IPS-20b (cell line): ENCODE measurements around the gene LRRC74B.
"Not testable (repeated sequence)": the region's sequence is repeated elsewhere in the genome, so short reads cannot be mapped to it uniquely, and the experiment has no call there.

ENCODE experiments used
- H3K27ac ChIP-seq: one replicate; pipeline ENCODE4 v1.5.1; 2013; ENCODE audit warnings: low read length
- H3K27me3 ChIP-seq: 2 replicates; pipeline ENCODE4 v1.6.1; 2013; ENCODE audit warnings: mild to moderate bottlenecking, low read length, inconsistent platforms; ENCODE audit not compliant: insufficient read depth
- H3K36me3 ChIP-seq: 2 replicates; pipeline ENCODE4 v1.6.1; 2013; ENCODE audit warnings: low read depth, mild to moderate bottlenecking, inconsistent platforms, low read length, moderate library complexity; ENCODE audit not compliant: insufficient read depth
- H3K4me1 ChIP-seq: 2 replicates; pipeline ENCODE4 v1.6.1; 2013; ENCODE audit warnings: mild to moderate bottlenecking, control low read depth, inconsistent platforms, low read length, moderate library complexity; ENCODE audit not compliant: insufficient read depth
- H3K4me3 ChIP-seq: 2 replicates; pipeline ENCODE4 v1.5.1; 2013; ENCODE audit warnings: mild to moderate bottlenecking, low read length, inconsistent platforms
- H3K9ac ChIP-seq: 2 replicates; pipeline ENCODE4 v1.6.1; 2013; ENCODE audit warnings: low read depth, mild to moderate bottlenecking, inconsistent platforms, low read length, moderate library complexity
- H3K9me3 ChIP-seq: 2 replicates; pipeline ENCODE4 v1.6.1; 2013; ENCODE audit warnings: mild to moderate bottlenecking, low read depth, low read length, inconsistent platforms; ENCODE audit not compliant: insufficient read depth

LRRC74B gene

DNA sequence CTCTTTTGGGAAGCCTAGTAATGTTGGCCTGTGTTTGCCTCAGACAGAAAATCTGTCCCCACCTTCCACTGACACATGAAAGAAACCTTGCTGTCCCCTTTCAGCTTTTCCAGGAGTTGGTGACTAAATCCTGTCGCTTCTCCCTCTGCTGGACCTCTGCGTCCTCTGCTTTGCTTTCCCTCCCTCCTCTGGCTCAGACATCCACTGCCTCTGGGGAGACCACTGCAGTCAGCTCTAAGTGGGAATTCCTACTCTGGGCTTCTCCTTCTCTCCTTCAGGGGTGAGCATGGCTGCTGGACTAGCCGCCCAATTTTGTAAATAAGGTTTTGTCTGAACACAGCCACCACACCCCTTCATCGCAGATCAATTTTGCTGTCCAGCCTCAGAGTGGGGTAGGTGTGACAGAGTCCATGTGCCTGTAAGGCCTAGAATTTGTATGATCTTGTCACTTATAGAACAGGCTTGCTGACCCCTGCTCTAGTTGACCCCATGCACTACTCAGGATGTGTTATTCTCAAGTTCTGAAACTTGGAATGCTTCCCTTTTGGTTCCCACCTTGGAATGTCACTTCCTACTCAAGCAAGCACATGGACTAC is 23.0 kb downstream of the LRRC74B start:
- no peaks in the 10 kb centered on the region for H3K4me1 ChIP-seq
- no peaks in the 10 kb centered on the region for H3K9me3 ChIP-seq
- H3K27me3 ChIP-seq = no peaks in the 10 kb centered on the region; the same call in 1 of the 2 replicates
- H3K36me3 ChIP-seq = no peaks in the 10 kb centered on the region
- no peak overlapping the region for H3K9ac ChIP-seq
- no peak overlapping the region for H3K27ac ChIP-seq
- H3K4me3 ChIP-seq = no peak overlapping the region

DNA sequence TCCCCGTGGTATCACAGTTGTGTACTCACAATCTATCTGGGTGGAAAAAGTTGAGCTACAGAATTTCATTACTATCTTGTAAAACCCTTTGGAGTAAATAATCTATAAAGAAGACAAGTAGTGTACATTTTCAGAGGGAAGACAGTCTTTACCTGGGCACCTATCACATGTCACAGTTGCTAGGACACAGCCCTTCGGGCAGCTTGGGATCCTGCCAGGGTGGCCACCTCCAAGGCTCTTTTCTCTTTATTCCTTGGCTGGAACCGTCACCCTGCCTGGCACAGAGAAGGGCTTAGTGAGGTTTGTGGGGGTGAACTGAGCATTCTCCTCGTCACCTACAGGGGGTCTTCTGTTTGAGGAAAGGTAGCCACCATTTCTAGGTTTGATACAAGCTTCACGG is 23.6 kb downstream of the LRRC74B start:
- Histone ChIP-seq H3K9me3 (no peaks in the 10 kb centered on the region), H3K27ac (no peak overlapping the region), H3K27me3 (no peaks in the 10 kb centered on the region; the same call in 1 of the 2 replicates), H3K4me1 (no peaks in the 10 kb centered on the region), H3K4me3 (no peak overlapping the region), H3K9ac (no peak overlapping the region), H3K36me3 (no peaks in the 10 kb centered on the region)

DNA sequence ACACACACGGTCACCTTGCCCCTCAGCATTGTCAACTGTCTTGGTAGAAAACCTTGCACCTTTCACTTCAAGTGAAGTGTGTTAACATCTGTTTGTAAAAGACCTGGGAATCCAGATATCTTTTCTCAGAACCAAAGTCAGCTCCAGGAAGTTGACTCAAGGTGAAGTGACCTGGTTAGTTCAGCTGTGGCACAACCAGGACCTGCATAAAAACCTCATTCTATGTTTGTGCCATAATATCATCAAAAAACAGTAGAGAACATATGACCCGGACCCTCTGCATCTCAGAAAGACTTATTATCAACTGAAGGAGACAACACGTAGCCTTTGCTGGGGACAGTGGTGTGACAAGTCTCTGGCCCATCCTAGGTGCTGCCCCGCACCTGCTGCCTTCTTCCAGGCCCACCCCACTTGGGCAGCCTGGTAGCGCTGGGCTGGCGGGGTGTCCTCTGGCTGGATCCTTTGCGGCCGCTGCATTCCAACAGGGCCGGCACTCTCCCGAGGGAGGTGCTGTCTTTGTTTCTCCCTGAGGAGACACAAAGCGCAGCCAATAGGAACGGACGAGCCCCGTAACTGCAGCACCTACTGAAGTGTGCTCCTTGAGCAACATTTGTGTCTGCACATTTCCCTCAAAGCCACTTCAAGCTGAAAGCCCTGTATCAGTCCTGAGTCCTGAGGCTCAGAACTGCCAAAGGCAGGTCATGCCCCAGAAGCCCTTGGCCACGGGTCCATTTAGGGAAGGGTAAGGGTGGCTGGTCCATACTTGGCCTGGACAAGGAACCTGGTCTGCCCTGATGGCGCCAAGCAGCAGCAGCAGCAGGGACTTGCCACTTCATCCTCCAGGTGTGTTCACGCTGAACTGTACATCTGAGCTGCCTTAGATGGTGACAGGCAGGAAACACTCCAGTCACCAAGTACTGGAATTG is 25.2 kb downstream of the LRRC74B start:
- H3K4me3 ChIP-seq = no peak overlapping the region
- H3K27me3 ChIP-seq = no peaks in the 10 kb centered on the region
- H3K27ac ChIP-seq = no peak overlapping the region
- H3K9ac ChIP-seq = no peak overlapping the region
- no peaks in the 10 kb centered on the region for H3K4me1 ChIP-seq
- H3K36me3 ChIP-seq = no peaks in the 10 kb centered on the region
- H3K9me3 ChIP-seq = no peaks in the 10 kb centered on the region

DNA sequence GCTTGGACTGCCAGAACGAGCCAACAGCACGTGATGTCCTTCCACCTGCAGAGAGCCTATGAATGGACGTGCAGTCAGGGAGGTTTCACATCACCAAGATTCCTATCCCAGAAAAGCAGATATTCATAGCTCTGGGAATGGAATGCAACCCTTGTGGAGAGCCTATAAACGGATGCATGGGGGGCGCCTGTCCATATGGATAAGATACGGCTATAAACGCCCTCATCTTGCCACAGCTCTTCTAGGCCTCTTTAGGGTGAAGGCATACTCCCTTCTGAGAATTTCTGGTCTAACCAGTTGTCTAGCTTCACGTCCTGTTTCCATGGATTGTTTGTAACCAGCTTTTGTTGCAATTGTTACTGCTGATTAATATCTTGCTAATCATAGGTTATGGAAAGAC is 26.1 kb downstream of the LRRC74B start:
- not testable (repeated sequence) for H3K27me3 ChIP-seq, H3K4me1 ChIP-seq, H3K9ac ChIP-seq, H3K27ac ChIP-seq, H3K4me3 ChIP-seq, H3K9me3 ChIP-seq, H3K36me3 ChIP-seq

DNA sequence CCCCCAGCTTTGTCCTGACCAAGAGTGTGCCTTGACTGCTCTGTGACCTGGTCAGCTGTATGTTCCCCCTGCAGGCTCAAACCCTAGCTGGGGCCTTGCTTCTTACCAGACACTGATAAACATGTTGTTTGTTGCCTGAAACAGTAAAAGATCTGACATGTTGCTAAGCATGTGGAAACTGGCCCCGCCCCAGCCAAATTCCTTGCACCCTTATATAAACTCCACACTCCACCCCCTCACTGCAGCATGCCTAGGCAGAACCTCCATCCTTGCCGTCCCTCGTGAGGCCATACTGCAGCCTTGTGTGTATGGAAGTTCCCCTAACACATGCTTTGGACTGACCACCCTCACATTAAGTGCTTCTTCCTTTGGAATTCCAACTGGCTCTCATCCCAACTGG is 27.3 kb downstream of the LRRC74B start:
- no peak overlapping the region for H3K9ac ChIP-seq
- H3K27me3 ChIP-seq = no peaks in the 10 kb centered on the region

DNA sequence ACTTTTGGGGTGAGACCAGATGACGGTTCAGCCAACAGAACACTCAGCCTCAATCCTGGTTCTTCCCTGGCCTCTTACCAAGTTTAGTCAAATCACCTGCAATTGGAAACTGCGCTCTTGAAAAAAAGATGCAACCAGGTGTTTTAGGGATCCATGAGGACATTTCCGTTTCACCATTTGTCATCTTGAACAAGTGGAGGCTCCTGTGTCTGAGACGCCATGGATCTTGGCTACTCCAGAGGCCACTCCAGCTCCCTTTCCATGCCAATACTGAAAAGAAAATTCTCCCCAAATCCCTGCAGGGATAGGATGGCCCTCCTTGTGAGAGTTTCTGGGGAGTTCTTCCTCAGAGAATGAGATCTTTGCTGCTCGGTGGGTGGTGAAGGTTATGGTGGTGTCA is 27.7 kb downstream of the LRRC74B start:
- H3K27me3 ChIP-seq = no peaks in the 10 kb centered on the region
- no peaks in the 10 kb centered on the region for H3K9me3 ChIP-seq
- no peaks in the 10 kb centered on the region for H3K4me1 ChIP-seq
- no peak overlapping the region for H3K4me3 ChIP-seq
- no peak overlapping the region for H3K9ac ChIP-seq
- H3K27ac ChIP-seq = no peak overlapping the region
- H3K36me3 ChIP-seq = no peaks in the 10 kb centered on the region

More for the DNA sequence above, 27.3 kb downstream of the LRRC74B start:
- Histone ChIP-seq H3K4me1 (no peaks in the 10 kb centered on the region), H3K36me3 (no peaks in the 10 kb centered on the region), H3K4me3 (no peak overlapping the region), H3K9me3 (no peaks in the 10 kb centered on the region), H3K27ac (no peak overlapping the region)

DNA sequence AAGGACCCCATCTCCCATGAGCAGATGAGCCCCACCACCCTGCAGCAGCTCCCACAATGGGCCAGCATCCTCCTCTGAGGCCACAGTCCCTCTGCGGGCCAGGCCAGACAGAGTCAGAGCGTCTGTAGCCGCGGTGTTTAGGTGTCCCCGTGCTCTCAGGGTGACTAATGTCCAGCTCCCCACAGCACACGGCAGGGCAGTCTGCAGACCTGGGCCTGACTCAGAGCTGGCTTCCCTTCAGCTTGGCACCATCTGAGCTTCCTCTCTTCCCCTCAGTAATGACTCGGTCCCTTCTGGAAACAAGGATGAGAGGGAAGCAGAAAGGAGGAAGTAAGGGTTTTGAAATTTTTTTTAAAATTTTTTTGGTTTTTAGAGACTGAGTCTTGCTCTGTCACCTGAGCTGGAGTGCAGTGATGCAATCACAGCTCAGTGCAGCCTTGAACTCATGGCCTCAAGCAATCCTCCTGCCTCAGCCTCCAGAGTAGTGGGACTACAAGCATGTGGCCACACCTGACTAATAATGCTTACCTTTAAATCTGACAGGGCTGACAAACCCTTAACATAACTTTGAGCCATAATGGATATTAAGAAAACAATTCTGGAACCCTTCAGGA is 28.5 kb downstream of the LRRC74B start:
- Histone ChIP-seq H3K9me3 (no peaks in the 10 kb centered on the region), H3K9ac (no peak overlapping the region), H3K4me3 (no peak overlapping the region), H3K36me3 (no peaks in the 10 kb centered on the region), H3K27ac (no peak overlapping the region), H3K4me1 (no peaks in the 10 kb centered on the region), H3K27me3 (no peaks in the 10 kb centered on the region)

DNA sequence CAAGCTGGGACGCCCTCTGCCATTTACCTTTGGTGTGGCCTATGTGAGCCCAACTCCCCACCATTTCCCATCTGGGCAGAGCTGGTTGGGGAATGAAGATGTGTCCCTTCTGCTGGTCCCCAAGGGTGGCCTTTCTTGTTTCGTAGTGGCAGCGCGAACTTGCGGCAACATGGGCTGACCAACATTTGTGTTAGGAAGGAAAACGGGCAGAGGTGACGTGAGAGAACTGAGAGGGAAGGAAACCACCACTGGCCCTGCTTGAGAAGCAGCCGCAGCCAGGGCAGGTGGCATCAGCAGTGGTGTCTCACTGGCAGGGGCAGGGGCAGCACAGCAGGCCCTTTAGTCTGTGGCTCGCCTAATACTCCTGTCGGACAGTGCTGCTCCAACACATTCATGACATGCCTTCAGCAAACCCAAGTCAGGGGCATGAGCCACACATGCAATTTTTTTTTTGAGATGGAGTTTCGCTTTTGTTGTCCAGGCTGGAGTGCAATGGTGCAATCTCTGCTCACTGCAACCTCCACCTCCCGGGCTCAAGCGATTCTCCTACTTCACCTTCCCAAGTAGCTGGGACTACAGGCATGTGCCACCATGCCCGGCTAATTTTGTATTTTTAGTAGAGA is 29.9 kb downstream of the LRRC74B start:
- H3K9me3 ChIP-seq = no peaks in the 10 kb centered on the region
- H3K9ac ChIP-seq = no peak overlapping the region
- no peak overlapping the region for H3K27ac ChIP-seq
- H3K4me3 ChIP-seq = no peak overlapping the region
- H3K4me1 ChIP-seq = no peaks in the 10 kb centered on the region
- no peaks in the 10 kb centered on the region for H3K36me3 ChIP-seq
- H3K27me3 ChIP-seq = no peaks in the 10 kb centered on the region

DNA sequence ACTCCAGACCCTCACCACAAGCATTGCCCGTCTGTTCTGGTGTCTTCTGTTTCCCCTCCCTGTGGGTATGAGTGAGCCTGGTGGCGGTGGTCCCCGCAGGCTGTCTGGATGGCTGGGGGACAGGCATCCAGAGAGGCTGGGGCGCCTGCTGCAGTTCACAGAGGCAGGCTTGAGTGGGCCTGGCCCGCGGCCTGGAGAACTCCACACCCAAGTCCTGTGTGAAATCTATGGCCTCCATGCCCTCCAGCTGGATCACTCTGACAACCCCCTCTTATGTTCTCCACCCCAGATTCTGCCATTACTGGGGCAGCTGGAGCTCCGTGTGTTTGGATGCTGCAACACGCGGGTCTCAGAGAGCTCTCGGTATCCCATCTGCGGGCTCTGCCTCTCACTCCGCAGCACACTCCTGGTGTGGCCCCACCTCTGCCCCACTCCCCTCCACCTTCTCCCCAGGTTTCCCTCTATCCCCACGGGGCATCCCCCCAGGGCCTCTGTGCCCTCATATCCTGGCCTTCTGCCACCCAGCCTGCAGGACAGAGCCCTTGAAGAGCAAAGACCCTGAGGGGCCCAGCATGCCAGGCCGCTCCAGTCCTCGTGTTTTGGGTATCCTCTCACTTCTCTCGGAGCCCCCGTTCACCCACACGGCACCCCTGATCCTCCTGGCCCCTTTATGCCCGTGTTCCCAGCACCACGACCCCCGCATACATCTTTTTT is 31.3 kb downstream of the LRRC74B start:
- no peaks in the 10 kb centered on the region for H3K27me3 ChIP-seq
- no peak overlapping the region for H3K4me3 ChIP-seq
- H3K36me3 ChIP-seq = no peaks in the 10 kb centered on the region
- H3K4me1 ChIP-seq = no peaks in the 10 kb centered on the region
- no peaks in the 10 kb centered on the region for H3K9me3 ChIP-seq
- no peak overlapping the region for H3K9ac ChIP-seq
- H3K27ac ChIP-seq = no peak overlapping the region

DNA sequence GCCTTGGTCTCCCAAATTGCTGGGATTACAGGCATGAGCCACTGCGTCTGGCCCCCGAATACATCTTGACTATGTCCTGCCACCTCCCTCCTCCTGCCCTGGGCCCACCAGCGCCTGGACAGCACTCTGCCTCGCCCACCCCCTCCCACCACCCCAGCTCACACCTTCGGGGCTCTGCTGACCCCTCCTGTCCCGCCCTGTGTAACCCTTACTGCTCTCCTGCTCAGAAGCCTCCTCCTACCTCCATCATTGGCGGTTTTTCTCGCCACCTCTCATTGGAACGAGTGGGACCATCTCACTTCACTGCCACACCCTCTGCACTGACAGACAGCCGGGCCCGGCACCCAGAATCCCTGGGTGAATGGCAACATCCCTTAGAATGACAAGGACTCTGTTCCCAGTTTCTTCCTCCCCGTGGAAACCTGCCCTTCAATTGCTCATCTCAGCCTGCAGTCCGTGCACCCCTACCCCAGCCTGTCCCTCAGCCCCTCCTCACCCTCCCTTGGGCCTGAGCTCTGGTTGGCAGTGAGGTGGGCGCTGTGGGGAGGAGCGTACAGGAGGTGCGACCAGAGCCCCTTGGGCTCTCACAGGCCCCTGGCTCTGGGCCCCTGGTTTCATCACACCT is 32.2 kb downstream of the LRRC74B start:
- H3K27me3 ChIP-seq = no peaks in the 10 kb centered on the region
- no peak overlapping the region for H3K4me3 ChIP-seq
- H3K4me1 ChIP-seq = no peaks in the 10 kb centered on the region
- H3K9ac ChIP-seq = no peak overlapping the region
- no peak overlapping the region for H3K27ac ChIP-seq
- no peaks in the 10 kb centered on the region for H3K9me3 ChIP-seq
- no peaks in the 10 kb centered on the region for H3K36me3 ChIP-seq

DNA sequence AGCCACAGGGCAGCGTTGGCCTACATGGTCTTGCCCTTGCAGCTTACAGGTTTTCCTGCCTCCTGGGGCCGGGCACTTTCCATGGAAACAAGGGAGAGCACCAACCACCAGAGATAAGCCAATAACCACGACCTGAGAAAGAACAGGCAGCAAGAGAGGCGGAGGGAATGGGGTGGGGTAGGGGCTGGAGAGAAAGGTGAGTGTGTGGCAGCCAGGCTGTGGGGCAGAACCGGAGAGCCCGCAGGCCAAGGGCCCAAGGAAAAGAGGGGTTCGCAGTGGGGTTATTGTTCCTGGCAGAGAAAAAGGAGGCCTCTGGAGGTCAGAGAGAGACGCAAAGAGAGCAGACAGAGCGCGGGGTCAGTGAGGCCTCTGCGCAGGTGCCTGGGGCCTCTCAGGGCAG is 33.2 kb downstream of the LRRC74B start:
- Histone ChIP-seq H3K27me3 (no peaks in the 10 kb centered on the region), H3K4me1 (no peaks in the 10 kb centered on the region), H3K36me3 (no peaks in the 10 kb centered on the region), H3K27ac (no peak overlapping the region), H3K9ac (no peak overlapping the region), H3K4me3 (no peak overlapping the region), H3K9me3 (no peaks in the 10 kb centered on the region)
